ENCODE measurements around the gene ALPK3.

GRCh38 chr15:84840255-84840654 lies 23.1 kb downstream of the ALPK3 start:
- TF ChIP-seq CTCF (IDR thresholded peaks at IDR 0.05), result no peak
- no peak for TF ChIP-seq NR2C2 (CRISPR knock-in tag; IDR thresholded peaks at IDR 0.05)
- no peak for TF ChIP-seq TCF7 (CRISPR knock-in tag; IDR thresholded peaks at IDR 0.05; ENCODE audit: low read depth)
- TF ChIP-seq TEAD4 (CRISPR knock-in tag; IDR thresholded peaks at IDR 0.05), result no peak
